GM18861 (cell line): ENCODE results near the gene HTRA2.

Experiments
- ATAC-seq: cut with Tn5 transposase; IDR thresholded peaks from one replicate; pipeline ENCODE4 v1.9.1; 2021; ENCODE audit not compliant: unreplicated experiment

The HTRA2 gene

GRCh38 chr2:74538881-74539339 is 9.2 kb downstream of the HTRA2 start:
- no peak for ATAC-seq

- no peak for ATAC-seq
Measured at GRCh38 chr2:74540291-74540690, 10.6 kb downstream of the HTRA2 start.

- no peak for ATAC-seq
Measured at GRCh38 chr2:74542978-74543377, 13.2 kb downstream of the HTRA2 start.

GRCh38 chr2:74544634-74545033 is 14.9 kb downstream of the HTRA2 start:
- no peak for ATAC-seq

- ATAC-seq: no peak
Measured at GRCh38 chr2:74546004-74546403, 16.3 kb downstream of the HTRA2 start.

GRCh38 chr2:74548285-74548899 is 18.7 kb downstream of the HTRA2 start:
- no peak for ATAC-seq

GRCh38 chr2:74548900-74549826 is 19.4 kb downstream of the HTRA2 start:
- no peak for ATAC-seq

GRCh38 chr2:74550231-74550630 is 20.5 kb downstream of the HTRA2 start:
- no peak for ATAC-seq

- no peak for ATAC-seq
Measured at GRCh38 chr2:74551530-74551929, 21.8 kb downstream of the HTRA2 start.

GRCh38 chr2:74551942-74552913 is 22.5 kb downstream of the HTRA2 start:
- no peak for ATAC-seq

GRCh38 chr2:74552914-74553811 is 23.4 kb downstream of the HTRA2 start:
- no peak for ATAC-seq

- peak; percentile 33 for ATAC-seq
Measured at GRCh38 chr2:74553892-74554819, 24.4 kb downstream of the HTRA2 start, which contains the start of the genes DOK1 and LOXL3. DOK1 (plus strand) TSS chr2:74554720; CDS start chr2:74554755, 35 bp downstream. LOXL3 (minus strand) TSS chr2:74553942; CDS start chr2:74552634, 1,308 bp downstream.

GRCh38 chr2:74554820-74555531 is 25.2 kb downstream of the HTRA2 start:
- peak; percentile 28 for ATAC-seq

GRCh38 chr2:74555610-74556103 is 25.9 kb downstream of the HTRA2 start:
- ATAC-seq: no peak

- ATAC-seq: no peak
Measured at GRCh38 chr2:74556159-74556558, 26.4 kb downstream of the HTRA2 start.

GRCh38 chr2:74556831-74557370 is 27.2 kb downstream of the HTRA2 start:
- ATAC-seq: no peak
